Small intestine (tissue), 7 donors: ENCODE data around the gene ADAM17. TPM values are rescaled to one million over a fixed set of nuclear protein-coding genes. Genes with fewer than 3 reads are reported as not detected.

Experiments
- DNase-seq, 2 donors: peaks; one replicate each; pipeline versions ENCODE4 v3.0.0 to v3.0.0-alpha.2; 2013
- FAIRE-seq: peaks from 2 replicates; lab custom pipeline; 2012; peaks lifted over from hg19 to GRCh38; lab: Jason Lieb, UNC
- H3K27ac ChIP-seq, 3 donors: one replicate each; pipeline ENCODE4 v1.5.1; 2013; ENCODE audit warnings: low read length in 2 of 3, mild to moderate bottlenecking in 2 of 3, control low read depth in 1 of 3, inconsistent platforms in 1 of 3, low read depth in 1 of 3, moderate library complexity in 1 of 3
- H3K27me3 ChIP-seq, 3 donors: one replicate each; pipeline ENCODE4 v1.6.1; 2013; ENCODE audit warnings: low read length in 3 of 3, inconsistent platforms in 1 of 3; ENCODE audit not compliant: control insufficient read depth in 3 of 3, insufficient read depth in 3 of 3
- H3K36me3 ChIP-seq, 3 donors: one replicate each; pipeline ENCODE4 v1.6.1; 2013; ENCODE audit warnings: low read length in 3 of 3, inconsistent platforms in 1 of 3, low read depth in 1 of 3, mild to moderate bottlenecking in 1 of 3, moderate library complexity in 1 of 3; ENCODE audit not compliant: control insufficient read depth in 3 of 3, insufficient read depth in 2 of 3
- H3K4me1 ChIP-seq, 3 donors: one replicate each; pipeline ENCODE4 v1.6.1; 2013; ENCODE audit warnings: low read length in 2 of 3, inconsistent platforms in 1 of 3, low read depth in 1 of 3, mild to moderate bottlenecking in 1 of 3, moderate library complexity in 1 of 3; ENCODE audit not compliant: control insufficient read depth in 3 of 3, insufficient read depth in 2 of 3
- H3K4me3 ChIP-seq, 3 donors: one replicate each; pipeline ENCODE4 v1.5.1; 2013; ENCODE audit warnings: low read length in 3 of 3, control low read depth in 1 of 3, inconsistent platforms in 1 of 3, low read depth in 1 of 3, mild to moderate bottlenecking in 1 of 3, moderate library complexity in 1 of 3
- H3K9me3 ChIP-seq, 2 donors: one replicate each; pipeline ENCODE4 v1.6.1; 2013; ENCODE audit warnings: low read depth in 1 of 2, low read length in 1 of 2; ENCODE audit not compliant: control insufficient read depth in 2 of 2, insufficient read depth in 1 of 2
- WGBS, 3 donors: extraction: QIAGEN DNeasy Blood & Tissue Kit; methylation state at CpG; one replicate each; pipeline ENCODE4 v1.1.7; 2013; 5-methylcytosine and 5-hydroxymethylcytosine counted together
- polyA plus RNA-seq, 4 donors: library from polyadenylated mRNA; stranded (reverse) in 3 of 4; unstranded in 1 of 4; fragments of 200-250 nt in 3 of 4; fragments of 120-200 nt in 1 of 4; gene quantifications; one replicate each; pipeline versions ENCODE4 v1.2.1 to v1.2.3, GENCODE V29; 2013
- donor health status: healthy with polysubstance abuse.
- donor health status: control.
- donor health status: control.
- donor health status: Bipolar disorder and iron deficiency.
- donor health status: healthy.

ADAM17 gene
- polyA plus RNA-seq, 4 donors: 2.9 to 17.6 (median 5.7) TPM

DNA sequence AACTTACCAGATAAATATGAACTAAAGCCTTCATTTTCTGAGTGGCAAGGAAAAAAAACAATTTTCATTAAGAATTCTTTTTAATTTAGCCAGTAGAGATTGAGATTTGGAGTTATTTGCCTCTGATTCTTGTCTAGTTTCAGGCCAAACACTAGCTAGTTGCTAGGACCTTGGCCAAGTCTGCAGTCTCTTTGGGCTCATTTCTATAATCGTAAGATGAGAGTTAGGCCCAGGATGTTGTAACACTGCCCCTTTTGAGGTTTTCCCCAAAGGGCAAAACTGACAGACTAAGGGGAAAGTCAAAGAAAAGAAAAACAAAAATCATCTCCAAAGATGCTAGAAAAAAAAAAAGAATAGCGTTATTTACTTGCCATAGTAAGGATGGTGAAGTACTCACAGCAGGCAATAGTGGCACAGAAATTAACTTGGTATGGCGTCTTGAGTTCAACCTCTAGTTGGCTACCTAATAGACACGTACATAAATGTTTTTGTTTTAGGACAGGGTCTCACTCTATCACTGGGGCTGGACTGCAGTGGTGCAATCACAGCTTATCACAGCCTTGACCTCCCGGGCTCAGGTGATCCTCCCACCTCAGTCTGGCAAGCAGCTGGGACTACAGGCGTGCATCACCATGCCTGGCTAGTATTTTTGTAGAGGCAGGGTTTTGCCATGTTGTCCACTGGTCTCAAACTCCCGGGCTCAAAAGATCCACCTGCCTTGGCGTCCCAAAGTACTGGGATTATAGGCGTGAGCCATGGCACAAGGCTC is 23.0 kb upstream of the ADAM17 start:
- H3K27me3 ChIP-seq: no peaks in the 10 kb centered on the region
- peaks cover 0 to 20% (median 0%) of the 10 kb centered on the region in 3 donors for H3K4me1 ChIP-seq
- peaks cover 0 to 11% (median 1%) of the 10 kb centered on the region in 3 donors for H3K36me3 ChIP-seq
- 82 to 86% (median 84%) methylated on average over 9 of the region's 9 CpGs for WGBS, 3 donors
- H3K9me3 ChIP-seq: no peaks in the 10 kb centered on the region
- FAIRE-seq (no peak), DNase-seq (no peak)
- H3K4me3 ChIP-seq: no peak overlapping the region
- H3K27ac ChIP-seq: no peak overlapping the region

DNA sequence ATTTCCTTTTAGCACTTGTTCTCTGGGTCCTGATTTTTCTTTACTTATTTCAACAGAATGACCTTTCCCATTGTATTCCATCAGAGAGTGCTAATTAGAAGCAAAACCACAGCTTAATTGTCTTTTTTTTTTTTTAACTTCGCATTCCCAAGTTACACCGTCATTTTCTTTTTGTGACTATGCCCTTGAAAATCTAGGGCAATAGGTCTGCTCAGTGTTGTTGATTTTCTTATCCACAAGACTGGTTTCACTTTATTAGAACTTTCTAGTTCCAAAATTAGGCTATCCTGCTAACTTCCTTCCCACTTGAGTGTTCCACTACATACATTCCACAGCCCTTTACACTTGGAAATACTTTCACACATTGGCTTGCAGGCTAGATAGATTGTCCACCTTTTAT is 18.7 kb upstream of the ADAM17 start:
- Histone ChIP-seq H3K27me3 (no peaks in the 10 kb centered on the region), H3K9me3 (no peaks in the 10 kb centered on the region), H3K36me3 (no peaks in the 10 kb centered on the region), H3K4me1 (peaks cover 0 to 20% (median 0%) of the 10 kb centered on the region in 3 donors), H3K27ac (peak overlapping the region in 1 of 3 donors; percentile 61), H3K4me3 (no peak overlapping the region)
- peak in 1 of 2 donors; percentile 53 for DNase-seq
- FAIRE-seq: no peak
- whole genome bisulfite sequencing, 3 donors: 38 to 54% (median 43%) methylated on average over 2 of the region's 2 CpGs

DNA sequence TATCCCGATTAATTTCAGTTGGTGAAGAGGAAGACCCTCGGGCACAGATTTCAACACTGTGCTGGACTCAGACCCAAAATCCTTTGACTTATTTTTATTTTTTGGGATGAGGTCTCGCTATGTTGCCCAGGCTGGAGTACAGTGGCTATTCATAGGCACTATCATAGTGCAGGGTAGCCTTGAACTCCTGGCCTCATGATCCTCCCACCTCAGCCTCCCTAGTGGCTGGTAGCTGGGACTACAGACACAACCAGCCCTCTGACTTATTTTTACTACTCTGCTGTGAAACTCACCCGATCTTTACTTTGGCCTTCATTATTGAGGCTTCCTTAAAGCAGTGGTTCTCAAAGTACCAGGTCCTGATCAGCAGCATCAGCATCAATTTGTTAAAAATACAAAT is 18.2 kb upstream of the ADAM17 start:
- no peak for FAIRE-seq

DNA sequence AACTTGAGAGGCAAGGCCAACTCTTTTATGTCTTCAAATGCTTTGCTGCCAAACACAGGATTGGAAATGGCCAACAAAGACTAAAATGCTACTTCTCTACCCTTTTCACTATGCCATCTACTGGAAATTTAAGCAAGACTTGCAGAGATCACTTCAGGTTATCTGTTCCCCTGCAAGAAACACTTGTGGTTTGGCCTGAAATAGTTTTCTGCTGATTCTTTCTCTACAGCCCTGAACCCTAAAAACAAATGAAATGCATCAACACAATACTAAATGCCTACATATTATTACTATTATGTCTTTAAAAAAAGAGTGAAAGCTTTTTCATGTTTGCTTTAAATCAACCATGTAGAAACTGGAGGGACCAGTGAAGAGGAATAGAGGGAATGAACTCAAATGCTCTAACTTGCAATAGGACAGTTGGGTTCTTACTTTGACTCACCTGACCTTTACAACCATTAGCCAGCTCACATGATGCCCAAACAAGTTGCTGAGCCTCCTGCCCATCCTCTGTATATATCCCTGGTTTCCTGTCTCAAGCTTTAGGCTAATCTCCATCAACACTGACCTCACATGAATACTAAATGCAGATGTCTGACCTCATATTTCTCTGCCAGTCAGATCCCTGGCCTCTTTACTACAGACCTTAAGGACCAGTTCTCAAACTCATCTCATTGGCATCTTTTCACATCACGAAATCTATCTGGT is 17.5 kb upstream of the ADAM17 start:
- DNase-seq (no peak), FAIRE-seq (no peak)
- peaks cover 0 to 20% (median 0%) of the 10 kb centered on the region in 3 donors for H3K4me1 ChIP-seq
- 92 to 100% (median 100%) methylated on average over 1 of the region's 1 CpG for WGBS, 3 donors
- no peak overlapping the region for H3K27ac ChIP-seq
- H3K36me3 ChIP-seq: no peaks in the 10 kb centered on the region
- no peaks in the 10 kb centered on the region for H3K9me3 ChIP-seq
- H3K27me3 ChIP-seq: no peaks in the 10 kb centered on the region
- no peak overlapping the region for H3K4me3 ChIP-seq

More for the DNA sequence above, 18.2 kb upstream of the ADAM17 start:
- 79 to 90% (median 88%) methylated on average over 4 of the region's 4 CpGs for WGBS, 3 donors
- Histone ChIP-seq H3K4me3 (no peak overlapping the region), H3K36me3 (no peaks in the 10 kb centered on the region), H3K27me3 (no peaks in the 10 kb centered on the region), H3K4me1 (peaks cover 0 to 20% (median 0%) of the 10 kb centered on the region in 3 donors), H3K27ac (peak overlapping the region in 1 of 3 donors; percentile 61), H3K9me3 (no peaks in the 10 kb centered on the region)
- no peak for DNase-seq

DNA sequence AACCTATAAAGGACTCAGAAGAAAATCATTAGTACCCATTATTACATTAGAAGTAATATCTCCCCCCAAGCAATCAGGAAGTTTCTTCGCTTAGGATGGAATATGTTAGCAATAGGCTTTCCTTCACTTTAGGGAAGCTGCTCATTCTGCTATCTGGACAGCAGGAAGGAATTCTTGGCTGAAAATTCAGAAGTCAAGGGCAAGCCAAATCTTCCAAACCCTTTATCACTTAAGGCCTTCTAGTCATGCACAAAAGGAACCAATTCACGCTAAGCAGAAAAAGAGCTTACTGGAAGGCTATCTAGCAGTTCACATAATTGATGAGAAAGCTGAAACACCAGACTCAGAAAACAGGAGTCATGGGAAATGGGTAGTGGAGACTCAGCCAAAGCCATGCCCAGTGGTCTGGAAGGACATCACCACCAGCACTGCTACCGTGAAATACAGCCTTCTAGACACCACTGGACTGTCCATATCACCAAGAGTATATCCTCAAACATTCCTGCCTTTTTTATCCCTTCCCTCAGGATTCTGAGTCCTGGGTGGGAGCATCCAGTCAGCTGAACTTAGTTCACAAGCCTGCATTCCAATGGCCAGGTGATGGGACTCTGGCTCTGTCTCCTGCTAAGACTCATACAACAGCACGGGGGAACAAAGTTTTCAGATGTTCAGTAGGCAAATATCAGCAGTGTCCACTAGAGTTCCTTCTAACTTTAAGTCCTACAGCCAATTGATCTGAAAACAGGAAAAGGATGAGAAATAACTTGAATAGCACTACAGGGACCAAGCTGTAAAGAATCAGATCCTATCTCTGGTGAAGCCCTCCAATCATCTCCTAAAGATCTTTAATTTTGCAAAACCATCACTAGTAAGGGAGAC is 14.8 kb upstream of the ADAM17 start:
- 77 to 87% (median 84%) methylated on average over 4 of the region's 4 CpGs for WGBS, 3 donors
- FAIRE-seq: no peak

DNA sequence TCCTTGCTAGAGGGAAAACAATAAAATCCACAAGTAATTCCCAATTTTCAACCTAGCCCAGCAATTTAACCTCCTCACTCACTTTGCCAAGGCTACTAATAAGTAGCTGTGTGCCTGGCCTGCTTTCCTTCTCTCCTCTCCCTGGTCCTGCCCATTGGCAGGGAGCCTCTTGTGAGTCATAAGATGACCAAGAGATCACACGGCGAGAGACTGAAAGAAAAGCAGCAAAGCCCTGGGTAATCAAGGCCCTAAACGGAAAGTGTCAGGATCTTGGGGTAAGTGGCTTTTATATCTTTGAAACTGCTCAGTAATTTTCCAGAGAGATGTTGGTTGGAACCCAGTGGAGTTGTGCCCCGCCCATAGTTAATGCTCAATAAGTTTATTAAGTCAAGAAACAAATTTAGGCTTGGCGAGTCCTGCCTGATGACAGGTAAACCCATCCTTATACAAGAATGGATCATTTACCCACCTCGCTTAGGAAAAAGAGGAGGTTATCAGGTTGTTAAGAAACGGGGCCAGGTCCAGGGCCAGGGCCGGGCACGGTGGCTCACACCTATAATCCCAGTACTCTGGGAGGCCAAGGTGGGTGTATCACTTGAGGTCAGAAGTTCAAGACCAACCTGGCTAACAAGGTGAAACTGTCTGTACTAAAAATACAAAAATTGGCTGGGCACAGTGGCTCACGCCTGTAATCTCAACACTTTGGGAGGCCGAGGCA is 10.0 kb upstream of the ADAM17 start:
- no peaks in the 10 kb centered on the region for H3K36me3 ChIP-seq
- H3K27ac ChIP-seq: peak overlapping the region in 2 of 3 donors; percentile 17 to 83
- no peaks in the 10 kb centered on the region for H3K4me1 ChIP-seq
- H3K27me3 ChIP-seq: no peaks in the 10 kb centered on the region
- FAIRE-seq (no peak), DNase-seq (peak; percentile 21 to 69)
- H3K4me3 ChIP-seq: no peak overlapping the region
- WGBS, 3 donors: 65 to 68% (median 65%) methylated on average over 11 of the region's 11 CpGs
- H3K9me3 ChIP-seq: no peaks in the 10 kb centered on the region

More for the DNA sequence above, 14.8 kb upstream of the ADAM17 start:
- Histone ChIP-seq H3K4me3 (no peak overlapping the region), H3K4me1 (peaks cover 0 to 9% (median 0%) of the 10 kb centered on the region in 3 donors), H3K27ac (no peak overlapping the region), H3K27me3 (no peaks in the 10 kb centered on the region), H3K36me3 (no peaks in the 10 kb centered on the region), H3K9me3 (no peaks in the 10 kb centered on the region)
- DNase-seq: no peak

DNA sequence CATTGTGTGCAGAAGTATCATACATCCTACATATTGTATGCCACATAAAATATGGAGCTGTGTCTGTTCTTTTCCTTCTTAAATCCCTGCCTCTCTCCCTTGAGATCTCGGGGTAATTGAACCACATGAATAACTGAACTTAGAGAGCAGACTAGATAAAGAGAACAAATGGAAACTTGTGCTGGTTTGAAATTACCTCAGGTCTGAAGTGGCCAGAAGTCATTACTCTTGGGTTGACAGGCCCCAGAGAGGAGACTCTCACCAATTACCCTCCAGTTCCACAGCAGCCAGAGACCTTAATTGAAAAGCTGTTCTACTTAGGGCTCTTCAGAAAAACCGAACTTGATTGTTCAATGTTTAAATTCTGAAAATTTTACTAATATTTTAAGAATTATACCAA is 5.0 kb upstream of the ADAM17 start:
- DNase-seq (no peak), FAIRE-seq (no peak)
- WGBS, 3 donors: 78 to 85% (median 85%) methylated on average over 2 of the region's 2 CpGs
- Histone ChIP-seq H3K27ac (peak overlapping the region in 1 of 3 donors; percentile 41), H3K4me3 (no peak overlapping the region), H3K27me3 (no peaks in the 10 kb centered on the region), H3K9me3 (no peaks in the 10 kb centered on the region), H3K36me3 (peaks cover 0 to 3% (median 0%) of the 10 kb centered on the region in 3 donors), H3K4me1 (no peaks in the 10 kb centered on the region)
